Measurements from ENCODE around the gene PRDX5.

The PRDX5 gene

DNA sequence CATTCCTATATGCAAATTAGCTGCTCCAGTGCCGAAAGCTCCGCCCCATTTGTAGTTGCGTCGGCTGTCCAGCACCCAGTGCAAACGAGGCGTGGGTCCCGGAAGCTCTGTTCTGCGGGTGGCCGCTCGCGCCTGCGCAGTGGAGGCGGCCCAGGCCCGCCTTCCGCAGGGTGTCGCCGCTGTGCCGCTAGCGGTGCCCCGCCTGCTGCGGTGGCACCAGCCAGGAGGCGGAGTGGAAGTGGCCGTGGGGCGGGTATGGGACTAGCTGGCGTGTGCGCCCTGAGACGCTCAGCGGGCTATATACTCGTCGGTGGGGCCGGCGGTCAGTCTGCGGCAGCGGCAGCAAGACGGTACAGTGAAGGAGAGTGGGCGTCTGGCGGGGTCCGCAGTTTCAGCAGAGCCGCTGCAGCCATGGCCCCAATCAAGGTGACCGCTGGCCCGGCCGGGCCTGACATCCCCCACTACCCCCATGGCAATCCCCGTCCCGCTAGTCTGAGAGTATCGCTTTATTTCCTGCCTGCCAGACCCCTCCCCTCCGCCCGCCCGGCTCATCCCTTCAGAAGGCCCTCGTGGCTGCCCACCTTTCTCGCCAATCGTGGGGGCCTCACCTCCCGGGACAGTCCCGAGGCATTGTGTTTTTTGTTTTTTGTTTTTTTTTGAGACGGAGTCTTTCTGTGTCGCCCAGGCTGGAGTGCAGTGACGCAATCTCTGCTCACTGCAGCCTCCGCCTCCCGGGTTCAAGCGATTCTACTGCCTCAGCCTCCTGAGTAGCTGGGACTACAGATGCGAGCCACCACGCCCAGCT is at the start of gene PRDX5:
Gene PRDX5 (plus strand): TSS at position 161 of the 805 bp plus-strand sequence. CDS start 95 bp downstream, at position 256.
- FAIRE-seq: peak; percentile 48

DNA sequence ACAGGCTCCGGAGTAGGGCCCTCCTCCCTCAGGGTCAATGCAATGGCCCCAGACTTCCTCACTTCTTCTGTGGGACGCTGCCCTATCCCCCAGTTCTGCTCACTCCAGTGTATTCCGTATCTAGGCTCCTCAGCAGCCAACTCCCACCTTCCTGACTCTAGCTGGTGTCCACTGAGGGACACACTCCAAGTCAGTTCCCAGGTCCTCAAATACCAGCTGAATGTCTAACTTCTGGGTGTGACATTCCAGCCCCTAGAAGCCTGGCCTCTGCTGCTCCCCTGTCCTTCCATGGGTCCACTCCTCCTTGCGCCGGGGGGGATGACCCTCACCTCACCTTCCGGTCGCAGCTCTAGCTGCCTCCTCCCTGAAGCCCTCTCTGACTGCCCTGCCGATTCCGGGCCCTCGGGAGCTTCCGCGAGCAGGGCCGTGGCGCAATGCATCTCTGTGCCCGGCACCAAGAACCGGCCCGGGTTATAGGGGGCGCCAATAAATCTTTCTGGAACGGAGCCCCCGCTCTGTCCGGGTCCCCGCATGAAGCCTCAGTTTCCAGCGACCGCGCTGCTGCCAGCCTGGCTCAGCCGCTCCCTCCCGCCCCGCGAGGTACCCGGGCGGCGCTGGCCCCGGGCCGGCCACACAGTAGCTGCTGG is 48.9 kb upstream of the PRDX5 start:
- no peak for FAIRE-seq

DNA sequence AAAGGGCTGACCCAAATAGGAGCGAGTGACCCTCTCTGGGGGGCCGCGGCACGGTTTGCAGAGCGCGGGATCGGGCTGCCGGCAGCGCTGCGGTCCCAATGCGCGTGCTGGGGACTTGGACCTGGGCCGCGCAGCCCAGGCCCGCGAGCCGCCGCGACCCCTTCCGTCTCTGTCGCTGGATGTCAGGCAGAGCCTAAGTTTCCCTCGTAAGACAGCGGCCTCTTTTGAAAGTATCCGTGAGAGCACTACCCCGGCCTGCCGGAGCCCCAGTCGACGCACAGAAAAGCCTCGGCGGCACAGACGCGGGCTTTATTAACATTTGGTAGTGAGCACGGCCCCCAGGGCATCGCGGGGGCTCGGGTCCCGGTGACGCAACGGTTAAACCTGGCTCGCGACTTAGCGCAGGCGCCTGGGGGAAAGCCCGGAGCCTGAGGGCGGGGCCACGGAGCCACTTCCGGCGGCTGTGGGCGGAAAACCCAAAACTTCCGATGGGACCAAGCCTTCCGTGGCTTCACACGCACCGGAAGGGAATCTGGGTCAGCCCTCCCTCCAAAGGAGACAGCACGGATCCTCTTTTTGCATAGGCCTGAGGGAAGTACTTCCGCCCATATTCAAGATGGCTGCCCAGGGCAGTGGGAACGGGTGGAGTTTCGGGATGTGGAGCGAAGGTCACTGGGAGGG is 48.2 kb upstream of the PRDX5 start:
- FAIRE-seq: peak; percentile 97

DNA sequence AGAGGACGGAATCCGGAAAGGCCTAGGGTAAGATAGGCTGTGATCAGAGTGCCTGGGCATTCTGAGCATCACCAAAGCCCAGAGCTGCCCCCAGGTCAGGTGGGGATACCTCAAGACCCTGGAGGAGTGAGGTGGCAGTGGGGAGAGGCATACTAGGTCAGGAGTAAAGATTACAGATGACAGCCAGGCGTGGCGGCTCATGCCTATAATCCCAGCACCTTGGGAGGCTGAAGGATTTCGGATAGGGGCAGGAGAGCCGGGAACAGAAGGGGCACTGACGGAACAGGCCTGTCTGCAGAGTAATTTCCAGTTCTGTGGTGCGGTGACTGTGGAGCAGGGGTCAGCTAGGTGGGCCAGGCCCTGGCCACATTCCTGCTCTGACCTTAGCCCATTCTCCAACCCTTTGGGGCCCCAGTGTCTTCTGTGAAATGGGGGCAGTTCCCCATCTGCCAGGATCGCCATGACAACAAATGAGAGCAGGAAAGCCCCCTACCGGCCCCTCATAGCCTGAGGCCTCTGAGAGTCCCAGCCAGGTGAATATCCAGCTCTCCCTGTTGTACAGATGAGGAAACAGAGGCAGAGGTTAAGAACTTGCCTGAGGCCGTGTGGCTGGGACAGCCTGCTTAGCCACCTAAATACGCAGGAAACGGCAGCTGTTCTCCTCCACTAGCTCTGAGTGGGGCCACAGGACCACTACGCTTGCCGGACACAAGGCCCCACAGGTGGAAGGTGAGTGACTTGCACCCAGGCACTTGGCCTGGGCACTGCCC is 42.7 kb upstream of the PRDX5 start:
- no peak for FAIRE-seq

DNA sequence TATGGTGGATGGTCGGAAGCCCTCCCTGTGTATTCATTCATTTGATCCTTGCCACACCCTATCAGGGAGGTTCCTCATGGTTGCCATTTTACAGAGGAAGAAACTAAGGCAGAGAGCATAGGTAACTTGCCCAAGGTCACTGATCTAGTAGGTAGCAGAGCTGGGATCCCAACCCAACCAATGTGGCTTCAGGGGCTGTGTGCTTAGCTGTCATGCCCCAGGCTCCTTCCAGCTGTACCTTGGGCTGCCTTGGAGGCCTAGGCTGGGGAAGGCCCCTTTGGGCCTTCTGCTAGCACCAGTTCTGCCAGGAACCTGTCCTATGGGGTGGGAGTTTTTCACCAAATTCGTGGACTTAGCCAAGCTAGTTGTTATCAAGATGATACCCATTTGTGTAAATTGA is 42.1 kb upstream of the PRDX5 start:
- FAIRE-seq: no peak

DNA sequence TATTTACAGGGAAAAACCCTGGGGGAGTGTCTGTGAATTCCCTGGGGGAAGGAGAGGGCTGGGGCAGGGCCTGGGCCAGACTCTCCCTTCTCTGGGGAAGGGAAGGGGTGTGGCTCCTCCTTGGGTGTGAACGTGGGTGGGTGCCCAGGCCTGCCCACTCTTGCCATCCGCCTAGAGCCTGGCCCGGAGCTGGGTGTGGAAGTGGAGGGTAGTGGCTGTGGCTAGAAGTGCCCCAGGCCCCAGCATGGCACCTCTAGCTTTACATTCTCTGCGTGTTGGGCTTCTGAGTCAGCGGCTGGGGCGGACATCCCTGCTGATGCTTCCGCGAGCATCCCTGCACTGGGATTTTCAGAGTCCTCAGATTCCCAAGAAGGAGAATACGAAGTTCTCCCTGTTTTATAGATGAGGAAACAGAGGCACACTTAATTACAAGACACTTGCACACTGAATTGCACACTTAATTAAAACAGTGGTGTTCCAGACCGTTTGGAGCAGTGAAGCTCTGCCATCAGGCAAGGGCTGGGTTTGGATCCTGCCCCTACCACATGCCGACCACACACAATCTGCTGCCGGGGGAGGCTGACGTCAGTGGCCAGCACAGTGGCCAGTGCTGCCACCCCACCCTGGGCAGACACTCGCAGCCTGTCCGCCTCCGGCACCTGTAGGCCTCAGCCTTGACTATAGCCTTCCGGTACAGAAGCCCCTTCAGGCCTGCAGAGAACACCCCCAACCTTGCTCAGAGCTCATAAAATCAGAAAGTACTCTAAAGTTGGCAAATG is 41.1 kb upstream of the PRDX5 start:
- no peak for FAIRE-seq

DNA sequence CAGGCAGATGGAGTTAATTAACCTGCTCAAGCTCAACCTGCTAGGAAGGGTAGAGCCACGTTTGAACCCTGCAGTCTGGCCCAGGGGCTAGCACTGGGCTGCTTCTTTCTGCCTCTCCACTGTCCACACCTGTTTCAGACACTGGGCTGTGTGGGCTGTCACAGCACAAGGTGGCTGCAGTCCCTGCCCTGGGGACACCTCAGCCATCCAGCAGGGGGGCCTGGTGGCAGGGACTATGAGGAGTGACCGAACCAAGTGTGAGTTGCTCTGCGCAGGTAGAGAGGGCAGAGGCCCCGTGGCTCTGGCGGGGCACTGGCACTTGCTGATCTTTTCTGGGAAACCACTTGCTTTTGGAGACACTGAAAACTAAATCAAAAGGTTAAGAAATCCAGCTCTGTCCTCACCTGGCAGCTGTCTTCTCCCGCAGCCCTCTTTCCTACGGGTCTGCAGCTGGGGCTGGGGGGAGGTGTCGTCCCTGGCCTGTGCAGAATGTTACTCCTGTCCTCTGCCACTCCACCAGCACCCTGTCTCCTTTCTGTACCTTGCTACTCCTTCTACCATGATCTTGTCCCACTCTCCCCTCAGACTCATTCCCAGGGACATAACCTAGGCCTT is 39.2 kb upstream of the PRDX5 start:
- no peak for FAIRE-seq

DNA sequence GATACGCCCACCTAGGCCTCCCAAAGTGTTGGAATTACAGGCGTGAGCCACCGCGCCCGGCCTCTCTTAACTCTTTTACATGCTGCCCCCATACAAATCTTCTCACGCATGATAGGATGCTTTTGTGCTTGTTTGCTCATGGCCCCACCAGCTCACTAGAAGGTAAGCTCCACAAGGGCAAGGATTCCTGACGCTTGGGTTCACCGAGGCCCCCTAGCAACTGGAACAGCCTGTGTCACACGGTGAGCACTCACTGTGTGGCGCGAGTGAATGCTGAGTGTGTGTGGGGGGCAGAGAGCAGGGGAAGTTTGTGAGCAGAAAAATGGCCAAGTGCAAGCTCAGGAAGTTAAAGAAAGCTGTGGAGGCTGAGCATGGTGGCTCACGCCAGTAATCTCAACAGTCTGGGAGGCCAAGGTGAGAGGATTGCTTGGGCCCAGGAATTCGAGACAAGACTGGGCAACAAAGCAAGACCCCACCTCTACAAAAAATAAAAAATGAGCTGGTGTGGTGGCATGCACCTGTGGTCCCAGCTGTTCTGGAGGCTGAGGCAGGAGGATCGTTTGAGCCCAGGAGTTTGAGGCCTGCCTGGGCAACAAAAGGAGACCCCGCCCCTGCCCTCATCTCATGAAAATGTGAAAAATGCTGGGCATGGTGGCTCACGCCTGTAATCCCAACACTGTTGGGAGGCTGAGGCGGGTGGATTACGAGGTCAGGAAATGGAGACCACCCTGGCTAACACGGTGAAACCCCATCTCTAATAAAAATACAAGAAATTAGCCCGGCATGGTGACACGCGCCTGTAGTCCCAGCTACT is 35.8 kb upstream of the PRDX5 start:
- FAIRE-seq: no peak

DNA sequence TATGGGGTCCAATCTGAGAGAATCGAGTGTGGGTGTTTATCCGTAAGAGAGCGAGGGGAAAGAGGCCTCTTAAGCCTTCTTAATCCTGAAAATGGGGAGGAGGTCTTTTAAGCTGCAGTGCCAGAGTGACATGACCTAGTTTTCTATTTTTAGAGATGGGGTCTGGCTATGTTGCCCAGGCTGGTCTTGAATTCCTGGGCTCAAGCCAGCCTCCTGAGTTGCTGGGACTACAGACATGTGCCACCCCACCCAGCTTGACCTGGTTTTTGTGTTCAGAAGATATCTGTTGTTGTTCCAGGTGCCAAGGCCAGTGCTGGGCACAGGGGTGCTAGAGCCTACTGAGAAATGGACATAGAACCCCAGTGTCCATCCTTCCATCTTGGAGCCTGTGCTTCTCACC is 34.8 kb upstream of the PRDX5 start:
- FAIRE-seq: no peak

DNA sequence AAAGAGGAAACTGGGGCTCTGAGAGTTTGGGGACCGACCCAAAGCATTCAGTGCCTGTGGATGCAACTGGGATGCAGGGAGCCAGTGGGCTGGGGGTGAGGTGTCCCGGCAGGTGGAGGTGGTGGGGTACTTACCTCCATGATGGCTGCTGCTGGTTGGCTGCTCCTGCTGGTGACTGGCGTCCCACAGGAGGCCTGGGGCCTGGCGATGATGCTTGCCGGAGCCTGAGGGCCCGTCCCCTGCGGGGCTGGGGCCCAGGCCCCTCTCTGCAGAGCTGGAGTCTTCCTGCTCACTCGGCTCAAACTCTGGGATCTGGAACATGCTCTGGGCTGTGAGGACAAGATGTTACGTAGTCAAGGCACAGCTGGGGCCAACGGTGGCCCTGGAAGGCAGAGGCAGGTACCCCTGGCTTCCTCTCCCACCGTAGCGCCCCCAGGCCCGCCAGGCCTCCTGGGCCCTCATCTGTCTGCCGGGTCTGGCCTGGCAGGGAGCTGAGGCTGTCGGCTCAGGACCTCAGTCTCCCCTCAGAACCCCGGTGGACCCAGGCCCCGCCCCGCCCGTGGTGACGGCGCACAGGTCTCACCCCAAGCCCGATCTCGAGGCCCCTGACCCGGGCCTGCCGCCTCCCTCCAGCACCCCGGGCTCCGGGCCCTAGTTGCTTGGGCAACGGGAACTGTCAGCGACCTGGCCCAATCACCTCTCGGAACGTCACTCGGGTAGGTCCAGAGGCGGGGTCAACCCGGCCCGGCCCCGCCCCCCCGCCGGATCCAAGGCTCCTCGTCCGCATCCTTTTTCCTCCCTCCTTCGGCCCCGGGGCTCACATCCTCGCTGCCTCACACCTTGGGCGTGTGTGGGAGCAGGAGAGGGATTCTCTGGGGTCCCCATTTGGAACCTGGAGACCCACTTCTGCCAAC is 33.6 kb upstream of the PRDX5 start, which contains the start of gene BAD:
Gene BAD (minus strand): TSS at position 618 of the 914 bp plus-strand sequence. CDS start 297 bp downstream, at position 321.
- peak; percentile 65 for FAIRE-seq

DNA sequence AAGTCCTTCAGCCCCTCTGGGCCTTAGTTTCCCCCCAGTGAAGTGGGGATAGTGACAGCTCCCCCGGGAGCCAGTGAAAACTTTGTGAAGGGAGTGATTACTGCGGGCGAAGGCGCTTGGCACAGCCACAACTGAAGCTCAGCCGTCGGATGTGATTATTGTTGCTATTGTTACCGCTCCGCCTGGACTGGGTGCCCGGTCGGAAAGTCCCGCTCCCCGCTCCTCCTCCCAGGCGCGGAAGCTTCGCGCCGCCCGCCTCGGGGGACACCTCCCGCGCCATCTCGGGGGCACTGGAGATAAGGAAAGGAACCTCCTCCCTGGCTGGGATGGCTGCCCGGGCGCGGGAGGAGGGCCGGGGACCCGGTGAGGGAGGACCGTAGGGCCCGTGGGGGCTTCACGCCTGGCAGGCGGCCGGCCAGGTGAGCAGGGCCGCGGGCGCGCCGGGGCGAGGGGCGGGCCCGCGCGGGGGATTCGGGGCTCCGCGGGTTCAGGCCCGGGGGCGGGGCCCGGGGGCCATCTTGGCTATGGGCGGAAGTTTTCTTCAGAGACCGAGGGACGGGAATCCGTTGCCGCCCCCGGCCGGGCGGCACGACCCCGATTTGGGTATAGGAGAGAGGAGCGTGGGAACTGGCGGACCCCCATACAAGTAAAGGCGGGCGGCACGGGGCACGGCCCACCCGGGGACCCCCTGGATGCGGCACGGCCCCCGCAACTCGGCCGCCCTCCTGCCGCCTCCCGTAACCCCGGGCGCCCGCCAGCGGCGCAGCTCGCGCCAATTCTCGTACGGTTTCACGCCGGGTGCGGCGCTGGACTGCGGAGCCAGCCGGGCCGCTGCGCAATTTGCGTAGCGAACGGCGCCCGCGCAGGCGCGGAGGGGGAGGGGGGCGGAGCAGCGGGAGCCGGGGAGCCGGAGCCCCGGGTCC is 32.7 kb upstream of the PRDX5 start, which contains the start of gene GPR137:
Gene GPR137 (plus strand): TSS at position 887 of the 923 bp plus-strand sequence. CDS start 677 bp downstream, outside the sequence.
- FAIRE-seq: no peak

DNA sequence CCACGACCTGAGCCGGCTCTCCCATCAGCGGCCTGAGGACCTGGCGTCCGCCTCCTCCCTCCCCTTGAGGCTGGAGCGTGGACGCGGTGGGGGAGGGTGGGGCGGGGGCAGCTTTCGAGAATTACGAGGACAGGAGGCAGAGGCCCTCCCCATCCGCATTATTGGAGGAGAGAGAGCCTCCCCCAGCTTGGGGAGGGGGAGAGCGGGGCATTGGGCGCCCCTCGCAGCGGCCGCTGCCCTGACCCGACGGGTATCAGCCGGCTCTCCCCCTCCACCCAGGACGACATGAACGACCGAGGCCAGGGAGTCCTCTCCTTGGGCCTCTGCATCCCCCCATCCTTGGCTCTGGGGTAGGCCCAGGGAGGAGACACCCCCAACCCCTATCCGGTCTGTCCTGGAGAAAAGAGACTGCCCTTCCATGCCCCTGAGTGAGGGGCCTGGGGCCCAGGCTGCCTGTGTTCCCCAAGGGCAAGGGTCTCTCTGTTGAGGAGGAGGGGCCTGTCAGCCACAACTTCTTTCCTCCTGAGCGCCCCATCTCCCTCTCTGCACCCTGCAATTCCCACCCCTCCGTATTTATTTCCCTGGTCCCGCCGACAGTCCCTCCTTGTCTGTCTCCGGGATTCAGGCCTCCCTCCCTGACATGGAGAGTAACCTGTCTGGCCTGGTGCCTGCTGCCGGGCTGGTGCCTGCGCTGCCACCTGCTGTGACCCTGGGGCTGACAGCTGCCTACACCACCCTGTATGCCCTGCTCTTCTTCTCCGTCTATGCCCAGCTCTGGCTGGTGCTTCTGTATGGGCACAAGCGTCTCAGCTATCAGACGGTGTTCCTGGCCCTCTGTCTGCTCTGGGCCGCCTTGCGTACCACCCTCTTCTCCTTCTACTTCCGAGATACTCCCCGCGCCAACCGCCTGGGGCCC is 31.8 kb upstream of the PRDX5 start:
- no peak for FAIRE-seq

DNA sequence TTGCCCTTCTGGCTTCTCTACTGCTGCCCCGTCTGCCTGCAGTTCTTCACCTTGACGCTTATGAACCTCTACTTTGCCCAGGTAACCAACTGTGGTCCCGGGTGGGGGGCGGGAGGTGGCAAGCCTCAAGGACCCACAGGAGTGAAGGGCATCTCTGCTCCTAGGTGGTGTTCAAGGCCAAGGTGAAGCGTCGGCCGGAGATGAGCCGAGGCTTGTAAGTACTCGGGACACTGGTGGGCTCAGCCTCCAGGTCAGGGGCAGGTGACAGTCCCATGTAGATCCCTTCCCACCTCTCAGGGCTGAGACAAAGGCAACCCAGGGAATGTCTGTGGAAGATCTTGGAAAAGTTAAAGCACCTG is 31.1 kb upstream of the PRDX5 start:
- no peak for FAIRE-seq

DNA sequence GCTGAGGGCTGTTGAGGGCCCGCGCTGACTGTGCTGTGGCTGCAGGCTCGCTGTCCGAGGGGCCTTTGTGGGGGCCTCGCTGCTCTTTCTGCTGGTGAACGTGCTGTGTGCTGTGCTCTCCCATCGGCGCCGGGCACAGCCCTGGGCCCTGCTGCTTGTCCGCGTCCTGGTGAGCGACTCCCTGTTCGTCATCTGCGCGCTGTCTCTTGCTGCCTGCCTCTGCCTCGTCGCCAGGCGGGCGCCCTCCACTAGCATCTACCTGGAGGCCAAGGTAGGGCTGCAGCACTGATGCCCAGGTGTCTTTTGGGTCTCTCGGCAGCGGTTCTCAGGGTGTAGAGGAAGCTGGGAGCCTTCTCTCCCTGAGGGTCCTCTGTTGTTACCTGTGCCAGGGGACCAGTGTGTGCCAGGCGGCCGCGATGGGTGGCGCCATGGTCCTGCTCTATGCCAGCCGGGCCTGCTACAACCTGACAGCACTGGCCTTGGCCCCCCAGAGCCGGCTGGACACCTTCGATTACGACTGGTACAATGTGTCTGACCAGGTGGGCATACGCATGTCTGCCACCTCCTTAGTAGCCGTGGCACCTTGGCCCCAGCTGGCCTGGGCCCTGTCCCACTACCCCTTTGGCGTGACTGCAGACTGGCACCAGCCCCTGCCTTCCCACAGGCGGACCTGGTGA is 30.1 kb upstream of the PRDX5 start:
- no peak for FAIRE-seq

DNA sequence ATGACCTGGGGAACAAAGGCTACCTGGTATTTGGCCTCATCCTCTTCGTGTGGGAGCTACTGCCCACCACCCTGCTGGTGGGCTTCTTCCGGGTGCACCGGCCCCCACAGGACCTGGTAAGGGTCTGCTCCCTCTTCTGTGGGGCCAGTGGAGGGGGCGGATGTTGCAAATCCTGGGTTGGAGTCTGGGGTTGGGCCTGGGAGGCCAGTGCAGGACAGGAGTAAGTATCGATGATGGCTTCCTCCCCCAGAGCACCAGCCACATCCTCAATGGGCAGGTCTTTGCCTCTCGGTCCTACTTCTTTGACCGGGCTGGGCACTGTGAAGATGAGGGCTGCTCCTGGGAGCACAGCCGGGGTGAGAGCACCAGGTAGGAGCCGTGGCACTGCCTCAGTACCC is 29.6 kb upstream of the PRDX5 start:
- FAIRE-seq: no peak

DNA sequence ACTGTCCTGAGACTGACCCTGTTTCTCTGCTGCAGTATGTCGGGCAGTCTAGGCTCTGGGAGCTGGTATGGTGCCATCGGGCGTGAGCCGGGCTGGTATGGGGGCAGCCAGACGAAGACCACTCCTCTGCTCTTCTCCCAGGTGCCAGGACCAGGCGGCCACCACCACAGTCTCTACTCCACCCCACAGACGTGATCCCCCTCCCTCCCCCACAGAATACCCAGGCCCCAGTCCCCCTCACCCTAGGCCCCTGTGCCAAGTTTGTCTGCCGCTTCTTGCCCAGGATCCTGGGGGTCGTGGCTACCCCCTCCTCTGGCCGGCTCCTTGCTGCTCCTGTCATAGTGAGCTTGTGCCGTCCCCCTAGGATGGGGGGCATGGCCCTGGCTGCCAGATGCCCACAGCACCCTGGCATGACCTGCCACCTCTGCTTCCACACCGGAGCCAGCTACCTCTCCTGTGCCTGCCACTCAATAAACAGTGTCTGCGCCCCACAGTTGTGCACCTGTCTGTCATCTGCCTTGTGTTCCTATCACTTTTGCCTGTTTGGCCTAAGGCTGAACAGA is 28.8 kb upstream of the PRDX5 start:
- FAIRE-seq: no peak

Data from A204.1 (cell line).